IMR-90 (cell line): ENCODE measurements around the gene SLC9A7.

ENCODE experiments used
- BHLHE40 ChIP-seq: fragments of 150-350 bp; IDR thresholded peaks from 2 replicates; pipeline ENCODE4 v1.6.1; 2016; ENCODE audit warnings: mild to moderate bottlenecking, low read depth, low read length
- CEBPB ChIP-seq: IDR thresholded peaks from 2 replicates; pipeline ENCODE4 v1.6.1; 2012; ENCODE audit warnings: low read depth, low read length, improper control_type of control experiment
- CTCF ChIP-seq: conservative IDR thresholded peaks from 2 replicates; pipeline ENCODE4 v1.5.1; 2012; ENCODE audit warnings: mild to moderate bottlenecking, low read depth, low read length, improper control_type of control experiment
- POLR2A ChIP-seq: IDR thresholded peaks from 2 replicates; pipeline ENCODE4 v1.6.1; 2012; ENCODE audit warnings: mild to moderate bottlenecking, low read depth, low read length
- SMC3 ChIP-seq: fragments of 150-350 bp; IDR thresholded peaks from 2 replicates; pipeline ENCODE4 v1.6.1; 2016; ENCODE audit warnings: low read depth, mild to moderate bottlenecking, antibody characterized with exemption, low read length, moderate library complexity

- TF ChIP-seq CTCF (no peak), CEBPB (no peak), SMC3 (no peak), POLR2A (no peak), BHLHE40 (no peak)
Observed at GRCh38 chrX:46693149-46693548, 65.8 kb downstream of the SLC9A7 start.
